Thyroid gland (tissue), 4 donors: ENCODE results near the gene HECW1.

Experiments used
- CTCF ChIP-seq, 6 experiments: fragments of 200-600 bp in 3 of 6; fragments of 450-650 bp in 3 of 6; sonication (generic) in 3 of 6; IDR thresholded peaks; one replicate each; pipeline ENCODE4 v1.5.1; 2016 to 2019; ENCODE audit warnings: antibody characterized with exemption in 6 of 6, mild to moderate bottlenecking in 2 of 6, inconsistent platforms in 1 of 6, moderate library complexity in 1 of 6
- POLR2A ChIP-seq, 2 donors: fragments of 450-650 bp; IDR thresholded peaks; one replicate each; pipeline ENCODE4 v1.6.1; 2017; ENCODE audit warnings: antibody characterized with exemption in 2 of 2, mild to moderate bottlenecking in 2 of 2, moderate library complexity in 1 of 2

DNA sequence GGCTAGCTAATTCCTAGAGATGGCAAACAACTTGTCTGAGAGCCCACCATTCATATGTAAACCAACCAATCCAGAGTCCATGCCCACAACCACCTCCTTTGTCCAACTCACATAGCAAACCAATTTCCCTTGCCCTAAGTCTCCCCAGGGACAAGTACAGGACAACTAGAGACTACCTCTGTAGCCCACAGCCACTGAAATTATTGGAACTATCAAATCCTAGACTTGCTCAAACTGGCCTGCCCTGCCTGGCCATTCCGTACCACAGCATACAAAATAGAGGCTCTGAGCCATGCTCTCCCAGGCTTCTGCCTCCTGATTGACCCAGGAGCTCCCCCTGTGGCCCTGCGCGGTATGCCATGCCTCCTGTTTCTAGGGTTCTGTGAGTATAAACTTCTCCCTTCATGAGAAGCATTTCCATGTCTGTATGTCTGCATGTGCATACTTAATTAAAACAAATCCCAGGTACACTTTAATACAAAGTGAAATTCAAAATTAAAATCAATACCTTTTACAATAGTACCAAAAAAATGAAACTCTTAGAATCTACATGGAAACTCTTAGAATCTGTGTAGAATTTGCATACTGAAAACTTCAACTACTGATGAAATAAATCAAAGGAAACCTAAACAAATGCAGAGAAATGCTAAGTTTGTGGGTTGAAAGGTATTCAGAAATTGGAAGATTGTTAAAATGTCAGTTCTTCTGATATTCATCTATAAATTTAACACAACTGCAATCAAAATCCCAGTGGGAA, 4.0 kb upstream of the HECW1 start:
- TF ChIP-seq CTCF (IDR thresholded peaks at IDR 0.05) = peak; percentile 72 to 90 (median 80)
- TF ChIP-seq POLR2A (IDR thresholded peaks at IDR 0.05) = no peak
